Uterus (tissue), 2 donors: ENCODE measurements around the gene MYCL.

ENCODE experiments used
- POLR2A ChIP-seq, 2 donors: fragments of 450-650 bp; IDR thresholded peaks; one replicate each; pipeline ENCODE4 v1.6.1; 2016; ENCODE audit warnings: antibody characterized with exemption in 2 of 2, mild to moderate bottlenecking in 1 of 2, moderate library complexity in 1 of 2
- TF ChIP-seq, protein P1 (sequence below), 4 experiments: fragments of 200-600 bp in 2 of 4; fragments of 450-650 bp in 2 of 4; sonication (generic) in 2 of 4; IDR thresholded peaks; one replicate each; pipeline ENCODE4 v1.5.1; 2016 to 2019; ENCODE audit warnings: antibody characterized with exemption in 4 of 4, mild to moderate bottlenecking in 2 of 4, moderate library complexity in 1 of 4

DNA sequence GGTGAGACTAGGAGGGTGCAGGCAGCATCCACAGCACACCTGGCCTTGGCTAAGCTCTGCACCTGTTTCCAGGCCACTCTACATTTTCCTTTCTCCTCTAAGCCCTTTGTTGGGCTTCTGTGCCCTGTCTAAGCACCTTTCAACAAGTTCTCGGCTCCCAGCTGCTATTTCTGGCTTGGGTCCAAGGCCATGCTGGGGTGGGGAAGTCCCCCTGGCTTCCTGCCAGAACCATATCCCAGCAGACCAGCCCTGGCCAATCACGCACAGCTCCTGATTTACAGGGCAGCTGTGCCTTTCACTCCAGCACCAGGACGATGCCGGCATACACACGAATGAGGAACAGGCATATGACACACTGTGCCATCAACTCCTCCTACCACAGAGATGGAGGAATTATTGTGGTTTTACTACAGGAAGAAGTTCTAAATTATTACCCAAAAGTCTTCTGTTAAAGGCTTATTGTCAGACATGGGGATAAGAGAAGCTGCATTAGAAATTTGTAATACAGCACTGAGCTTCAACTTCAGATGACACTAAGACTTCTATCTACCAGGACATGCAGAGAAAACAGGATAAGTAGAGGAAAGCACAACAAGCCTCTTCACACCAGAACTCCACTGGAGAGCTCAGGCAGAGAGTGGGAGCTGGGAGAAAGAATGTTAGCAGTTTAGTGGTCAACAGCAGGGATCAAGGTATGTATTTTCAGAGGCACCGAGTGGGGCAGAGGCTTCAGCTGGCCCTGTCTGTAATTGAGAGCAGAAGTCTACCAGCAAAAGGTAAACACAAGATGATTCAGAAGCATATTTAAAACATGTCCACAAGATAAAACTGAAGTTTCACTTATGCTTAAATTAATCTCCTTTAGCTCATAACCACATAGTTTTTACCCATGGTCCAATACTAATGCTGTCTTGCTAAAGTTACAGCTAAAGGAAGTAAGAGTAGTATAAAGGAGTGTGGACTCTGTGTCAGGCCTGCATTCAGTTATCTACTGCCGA, 55.8 kb downstream of the MYCL start:
- no peak for TF ChIP-seq POLR2A (IDR thresholded peaks at IDR 0.05)
- TF ChIP-seq, protein P1, sequence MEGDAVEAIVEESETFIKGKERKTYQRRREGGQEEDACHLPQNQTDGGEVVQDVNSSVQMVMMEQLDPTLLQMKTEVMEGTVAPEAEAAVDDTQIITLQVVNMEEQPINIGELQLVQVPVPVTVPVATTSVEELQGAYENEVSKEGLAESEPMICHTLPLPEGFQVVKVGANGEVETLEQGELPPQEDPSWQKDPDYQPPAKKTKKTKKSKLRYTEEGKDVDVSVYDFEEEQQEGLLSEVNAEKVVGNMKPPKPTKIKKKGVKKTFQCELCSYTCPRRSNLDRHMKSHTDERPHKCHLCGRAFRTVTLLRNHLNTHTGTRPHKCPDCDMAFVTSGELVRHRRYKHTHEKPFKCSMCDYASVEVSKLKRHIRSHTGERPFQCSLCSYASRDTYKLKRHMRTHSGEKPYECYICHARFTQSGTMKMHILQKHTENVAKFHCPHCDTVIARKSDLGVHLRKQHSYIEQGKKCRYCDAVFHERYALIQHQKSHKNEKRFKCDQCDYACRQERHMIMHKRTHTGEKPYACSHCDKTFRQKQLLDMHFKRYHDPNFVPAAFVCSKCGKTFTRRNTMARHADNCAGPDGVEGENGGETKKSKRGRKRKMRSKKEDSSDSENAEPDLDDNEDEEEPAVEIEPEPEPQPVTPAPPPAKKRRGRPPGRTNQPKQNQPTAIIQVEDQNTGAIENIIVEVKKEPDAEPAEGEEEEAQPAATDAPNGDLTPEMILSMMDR (IDR thresholded peaks at IDR 0.05) = no peak
